ENCODE results near the gene CLEC2B. TPM values are rescaled to one million over a fixed set of nuclear protein-coding genes. Genes with fewer than 3 reads are reported as not detected.

CLEC2B gene
- total RNA-seq, 1 experiment from 2014 or later = 12.3 TPM

DNA sequence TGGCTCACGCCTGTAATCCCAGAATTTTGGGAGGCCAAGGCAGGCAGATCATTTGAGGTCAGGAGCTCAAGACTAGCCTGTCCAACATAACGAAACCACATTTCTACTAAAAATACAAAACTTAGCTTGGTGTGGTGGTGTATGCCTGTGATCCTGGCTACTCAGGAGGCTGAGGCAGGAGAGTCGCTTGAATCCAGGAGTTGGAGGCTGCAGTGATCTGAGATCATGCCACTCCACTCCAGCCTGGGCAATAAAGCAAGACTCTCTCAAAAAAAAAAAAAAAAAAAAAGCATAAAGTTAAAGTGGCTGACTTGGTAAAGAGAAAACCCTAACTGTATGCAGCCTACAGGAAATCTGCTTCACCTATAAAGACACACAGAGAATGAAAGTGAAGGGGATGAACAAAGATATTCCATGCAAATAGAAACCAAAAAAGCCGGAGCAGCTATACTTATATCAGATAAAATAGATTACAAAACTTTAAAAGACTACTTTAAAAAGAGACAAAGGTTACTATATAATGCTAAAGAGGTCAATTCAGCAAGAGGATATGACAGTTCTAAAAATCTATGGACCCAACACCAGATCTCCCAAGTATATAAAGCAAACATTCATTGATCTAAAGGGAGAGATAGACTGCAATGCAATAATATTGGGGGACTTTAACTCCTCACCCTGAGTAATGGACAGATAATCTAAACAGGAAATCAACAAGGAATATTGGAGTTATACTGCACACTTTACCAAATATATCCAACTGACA is 4.1 kb downstream of the CLEC2B start:
- no peaks in the 10 kb centered on the region for H3K4me1 ChIP-seq (ENCODE audit: insufficient read depth, low read length, poor library complexity, severe bottlenecking)
- no peaks in the 10 kb centered on the region for H3K27me3 ChIP-seq (replicated peaks; ENCODE audit: insufficient read depth, low read depth, low read length, poor library complexity)
- peak overlapping the region; percentile 11 for H3K4me3 ChIP-seq (ENCODE audit: low read depth, low read length, poor library complexity, severe bottlenecking)
- intact Hi-C loops (cut with micrococcal nuclease; ENCODE audit: unreplicated experiment) = no loop called here
- ChIA-PET POLR2A (ENCODE audit: low non-redundant PET) (no interaction called here), CTCF (no interaction called here)
- H3K9me3 ChIP-seq (ENCODE audit: low read depth, low read length, poor library complexity, severe bottlenecking) = peaks cover 3% of the 10 kb centered on the region
- no TSS peak for BruUV-seq (replicated peaks)
- DNase-seq (ENCODE audit: low spot score) = peak; percentile 7
- H3K27ac ChIP-seq (ENCODE audit: low read depth, low read length, poor library complexity, severe bottlenecking) = peak overlapping the region; percentile 51
- no peak for TF ChIP-seq EZH2 (IDR thresholded peaks at IDR 0.05; ENCODE audit: borderline replicate concordance, low read depth, low read length, poor library complexity, severe bottlenecking)
- TF ChIP-seq, protein P1, sequence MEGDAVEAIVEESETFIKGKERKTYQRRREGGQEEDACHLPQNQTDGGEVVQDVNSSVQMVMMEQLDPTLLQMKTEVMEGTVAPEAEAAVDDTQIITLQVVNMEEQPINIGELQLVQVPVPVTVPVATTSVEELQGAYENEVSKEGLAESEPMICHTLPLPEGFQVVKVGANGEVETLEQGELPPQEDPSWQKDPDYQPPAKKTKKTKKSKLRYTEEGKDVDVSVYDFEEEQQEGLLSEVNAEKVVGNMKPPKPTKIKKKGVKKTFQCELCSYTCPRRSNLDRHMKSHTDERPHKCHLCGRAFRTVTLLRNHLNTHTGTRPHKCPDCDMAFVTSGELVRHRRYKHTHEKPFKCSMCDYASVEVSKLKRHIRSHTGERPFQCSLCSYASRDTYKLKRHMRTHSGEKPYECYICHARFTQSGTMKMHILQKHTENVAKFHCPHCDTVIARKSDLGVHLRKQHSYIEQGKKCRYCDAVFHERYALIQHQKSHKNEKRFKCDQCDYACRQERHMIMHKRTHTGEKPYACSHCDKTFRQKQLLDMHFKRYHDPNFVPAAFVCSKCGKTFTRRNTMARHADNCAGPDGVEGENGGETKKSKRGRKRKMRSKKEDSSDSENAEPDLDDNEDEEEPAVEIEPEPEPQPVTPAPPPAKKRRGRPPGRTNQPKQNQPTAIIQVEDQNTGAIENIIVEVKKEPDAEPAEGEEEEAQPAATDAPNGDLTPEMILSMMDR (conservative IDR thresholded peaks at IDR 0.05; ENCODE audit: low read depth, low read length) = no peak
- peaks cover 3% of the 10 kb centered on the region for H3K36me3 ChIP-seq (ENCODE audit: insufficient read depth, low read length, poor library complexity, severe bottlenecking)

DNA sequence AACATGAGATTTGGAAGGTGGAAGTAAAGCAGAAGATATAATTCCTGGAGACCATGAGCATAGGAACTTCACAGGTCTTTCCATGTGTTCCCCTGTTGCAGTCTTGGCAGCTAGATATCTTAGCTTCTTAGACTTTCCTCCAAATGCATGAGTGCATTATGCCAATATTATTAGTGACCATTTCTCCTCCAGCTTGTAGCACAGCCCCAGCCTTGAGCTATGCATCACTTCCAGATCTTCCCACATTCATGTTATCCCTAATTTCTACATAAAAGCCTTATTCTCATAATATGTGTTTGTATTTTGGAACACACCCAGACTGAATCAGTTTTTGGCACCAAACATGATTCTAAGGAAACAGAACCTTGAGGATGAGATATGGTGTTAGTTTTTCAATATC is 11.0 kb downstream of the CLEC2B start:
- no peaks in the 10 kb centered on the region for H3K9me3 ChIP-seq (ENCODE audit: low read depth, low read length, poor library complexity, severe bottlenecking)
- no peaks in the 10 kb centered on the region for H3K36me3 ChIP-seq (ENCODE audit: insufficient read depth, low read length, poor library complexity, severe bottlenecking)
- intact Hi-C loops (cut with micrococcal nuclease; ENCODE audit: unreplicated experiment) = no loop called here
- no peak for TF ChIP-seq EZH2 (IDR thresholded peaks at IDR 0.05; ENCODE audit: borderline replicate concordance, low read depth, low read length, poor library complexity, severe bottlenecking)
- TF ChIP-seq, protein P1 (conservative IDR thresholded peaks at IDR 0.05; ENCODE audit: low read depth, low read length) = no peak
- ChIA-PET POLR2A (ENCODE audit: low non-redundant PET) (no interaction called here), CTCF (no interaction called here)
- no TSS peak for BruUV-seq (replicated peaks)
- no peaks in the 10 kb centered on the region for H3K4me1 ChIP-seq (ENCODE audit: insufficient read depth, low read length, poor library complexity, severe bottlenecking)
- H3K27me3 ChIP-seq (replicated peaks; ENCODE audit: insufficient read depth, low read depth, low read length, poor library complexity) = no peaks in the 10 kb centered on the region
- DNase-seq (ENCODE audit: low spot score) = no peak
- no peak overlapping the region for H3K27ac ChIP-seq (ENCODE audit: low read depth, low read length, poor library complexity, severe bottlenecking)
- no peak overlapping the region for H3K4me3 ChIP-seq (ENCODE audit: low read depth, low read length, poor library complexity, severe bottlenecking)

DNA sequence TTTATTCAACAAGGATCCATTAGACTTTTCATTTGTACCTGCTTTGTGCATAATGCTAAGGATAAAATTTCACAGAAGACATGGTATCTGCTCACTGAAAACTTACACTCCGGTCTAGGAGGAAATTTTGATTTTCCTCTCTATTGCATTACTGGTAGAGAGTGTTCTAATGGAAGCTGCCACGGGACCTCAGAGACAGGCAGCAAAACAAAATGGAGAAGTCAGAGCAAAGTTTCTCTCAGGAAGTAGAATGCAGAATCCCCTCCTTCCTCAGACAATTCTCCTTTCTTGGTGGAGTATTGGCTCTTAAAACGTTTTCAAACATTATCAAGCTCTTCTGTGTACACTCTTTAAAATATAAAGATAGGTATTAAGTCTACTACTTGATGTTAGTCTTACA is 12.3 kb downstream of the CLEC2B start:
- no TSS peak for BruUV-seq (replicated peaks)
- ChIA-PET POLR2A (ENCODE audit: low non-redundant PET) (no interaction called here), CTCF (no interaction called here)
- H3K4me3 ChIP-seq (ENCODE audit: low read depth, low read length, poor library complexity, severe bottlenecking) = no peak overlapping the region
- H3K4me1 ChIP-seq (ENCODE audit: insufficient read depth, low read length, poor library complexity, severe bottlenecking) = no peaks in the 10 kb centered on the region
- intact Hi-C loops (cut with micrococcal nuclease; ENCODE audit: unreplicated experiment) = no loop called here
- H3K27ac ChIP-seq (ENCODE audit: low read depth, low read length, poor library complexity, severe bottlenecking) = no peak overlapping the region
- H3K9me3 ChIP-seq (ENCODE audit: low read depth, low read length, poor library complexity, severe bottlenecking) = no peaks in the 10 kb centered on the region
- no peaks in the 10 kb centered on the region for H3K36me3 ChIP-seq (ENCODE audit: insufficient read depth, low read length, poor library complexity, severe bottlenecking)
- TF ChIP-seq, protein P1 (conservative IDR thresholded peaks at IDR 0.05; ENCODE audit: low read depth, low read length) = no peak
- no peak for TF ChIP-seq EZH2 (IDR thresholded peaks at IDR 0.05; ENCODE audit: borderline replicate concordance, low read depth, low read length, poor library complexity, severe bottlenecking)
- no peaks in the 10 kb centered on the region for H3K27me3 ChIP-seq (replicated peaks; ENCODE audit: insufficient read depth, low read depth, low read length, poor library complexity)
- DNase-seq (ENCODE audit: low spot score) = no peak
